Activated CD4-positive, alpha-beta memory T cell treated with anti-CD3 and anti-CD28 coated beads for 36 hours (primary cell): Measurements from ENCODE around the gene EDNRA. TPM values are rescaled to one million over a fixed set of nuclear protein-coding genes. Genes with fewer than 3 reads are reported as not detected.
A peak's percentile ranks its signal among the peaks of the same experiment; 100 is the strongest.

Source experiments
- CTCF ChIA-PET: fragments of 350-600 bp; sonication (Branson Sonifier 250); formaldehyde crosslinking; loops from one replicate; lab custom pipeline; 2021; ENCODE audit warnings: antibody characterized with exemption, inconsistent platforms; lab: Charles Lee
- POLR2A ChIA-PET: fragments of 350-600 bp; sonication (Branson Sonifier 250); formaldehyde crosslinking; loops from one replicate; lab custom pipeline; 2021; ENCODE audit warnings: antibody characterized with exemption; lab: Charles Lee
- DNase-seq: peaks from one replicate; pipeline ENCODE4 v3.0.0-alpha.2; 2020
- H3K27ac Mint-ChIP-seq: one replicate; pipeline ENCODE4 v1.8.0; 2021; ENCODE audit warnings: mixed read lengths
- H3K27me3 Mint-ChIP-seq: one replicate; pipeline ENCODE4 v1.8.0; 2021; ENCODE audit warnings: mixed read lengths
- H3K36me3 Mint-ChIP-seq: one replicate; pipeline ENCODE4 v1.8.0; 2021; ENCODE audit warnings: mixed read lengths
- H3K4me1 Mint-ChIP-seq: one replicate; pipeline ENCODE4 v1.8.0; 2021; ENCODE audit warnings: low read depth, mixed read lengths
- H3K4me3 Mint-ChIP-seq: one replicate; pipeline ENCODE4 v1.8.0; 2021; ENCODE audit warnings: mild to moderate bottlenecking, mixed read lengths
- H3K9me3 Mint-ChIP-seq: one replicate; pipeline ENCODE4 v1.8.0; 2021; ENCODE audit warnings: mixed read lengths
- intact Hi-C: fragments of 100-400 bp; cut with micrococcal nuclease; formaldehyde crosslinking; loops from one replicate; pipeline ENCODE4 v1.15.1; 2023
- total RNA-seq, 2 experiments: library from RNA; stranded (reverse); gene quantifications; one replicate each; pipeline ENCODE4 v1.2.3, GENCODE V29; 2021

EDNRA gene
- total RNA-seq, 2 experiments from 2014 or later, result not detected

- Mint-ChIP-seq H3K4me3 (no peak overlapping the region), H3K9me3 (no peaks in the 10 kb centered on the region), H3K27me3 (peaks cover 6% of the 10 kb centered on the region), H3K27ac (no peak overlapping the region), H3K4me1 (no peaks in the 10 kb centered on the region), H3K36me3 (no peaks in the 10 kb centered on the region)
- POLR2A ChIA-PET, result no interaction called here
- CTCF ChIA-PET, result interaction anchor here (2.0 to 2.4 kb wide), 2 partner anchors 9 to 339 kb away, joined by 10 to 11 read pairs; no protein-coding TSS in a partner anchor
- DNase-seq, result no peak
- intact Hi-C loops, result no loop called here
These were observed 47.2 kb downstream of the EDNRA start for GRCh38 chr4:147528054-147528453.

- H3K27ac Mint-ChIP-seq, result no peak overlapping the region
- intact Hi-C loops, result no loop called here
- H3K4me1 Mint-ChIP-seq, result no peaks in the 10 kb centered on the region
- no peak overlapping the region for H3K4me3 Mint-ChIP-seq
- POLR2A ChIA-PET, result no interaction called here
- no peak for DNase-seq
- no peaks in the 10 kb centered on the region for H3K36me3 Mint-ChIP-seq
- CTCF ChIA-PET, result interaction anchor here (1.1 kb wide), 1 partner anchor 11 kb away, joined by 5 read pairs; no protein-coding TSS in a partner anchor
- no peaks in the 10 kb centered on the region for H3K9me3 Mint-ChIP-seq
- peaks cover 6% of the 10 kb centered on the region for H3K27me3 Mint-ChIP-seq
These were observed 49.2 kb downstream of the EDNRA start for GRCh38 chr4:147530134-147530533.

- no peak overlapping the region for H3K4me3 Mint-ChIP-seq
- H3K36me3 Mint-ChIP-seq, result no peaks in the 10 kb centered on the region
- POLR2A ChIA-PET, result no interaction called here
- no peak overlapping the region for H3K27ac Mint-ChIP-seq
- CTCF ChIA-PET, result interaction anchor here (1.1 kb wide), 1 partner anchor 12 kb away, joined by 5 read pairs; no protein-coding TSS in a partner anchor
- H3K4me1 Mint-ChIP-seq, result no peaks in the 10 kb centered on the region
- no peaks in the 10 kb centered on the region for H3K9me3 Mint-ChIP-seq
- intact Hi-C loops, result no loop called here
- DNase-seq, result no peak
- peaks cover 6% of the 10 kb centered on the region for H3K27me3 Mint-ChIP-seq
These were observed 49.8 kb downstream of the EDNRA start for GRCh38 chr4:147530723-147531122.

GRCh38 chr4:147532896-147533295 lies 52.0 kb downstream of the EDNRA start:
- no peak for DNase-seq
- peaks cover 6% of the 10 kb centered on the region for H3K27me3 Mint-ChIP-seq
- intact Hi-C loops, result no loop called here
- CTCF ChIA-PET, result interaction anchor here (1.2 kb wide), 2 partner anchors 14 to 331 kb away, joined by 3 read pairs; no protein-coding TSS in a partner anchor
- no peak overlapping the region for H3K4me3 Mint-ChIP-seq
- no peak overlapping the region for H3K27ac Mint-ChIP-seq
- POLR2A ChIA-PET, result no interaction called here
- no peaks in the 10 kb centered on the region for H3K4me1 Mint-ChIP-seq
- no peaks in the 10 kb centered on the region for H3K9me3 Mint-ChIP-seq
- H3K36me3 Mint-ChIP-seq, result no peaks in the 10 kb centered on the region

- intact Hi-C loops, result no loop called here
- ChIA-PET POLR2A (no interaction called here), CTCF (interaction anchor here (1.2 kb wide), 2 partner anchors 15 to 331 kb away, joined by 3 read pairs; no protein-coding TSS in a partner anchor)
- DNase-seq, result no peak
- no peaks in the 10 kb centered on the region for H3K36me3 Mint-ChIP-seq
- no peak overlapping the region for H3K27ac Mint-ChIP-seq
- H3K4me1 Mint-ChIP-seq, result no peaks in the 10 kb centered on the region
- H3K9me3 Mint-ChIP-seq, result no peaks in the 10 kb centered on the region
- no peak overlapping the region for H3K4me3 Mint-ChIP-seq
- H3K27me3 Mint-ChIP-seq, result peaks cover 6% of the 10 kb centered on the region
These were observed 52.4 kb downstream of the EDNRA start for GRCh38 chr4:147533331-147533730.

GRCh38 chr4:147535124-147535523 lies 54.2 kb downstream of the EDNRA start:
- H3K27ac Mint-ChIP-seq, result no peak overlapping the region
- no peak for DNase-seq
- POLR2A ChIA-PET, result no interaction called here
- H3K4me3 Mint-ChIP-seq, result no peak overlapping the region
- H3K27me3 Mint-ChIP-seq, result peaks cover 14% of the 10 kb centered on the region
- CTCF ChIA-PET, result interaction anchor here (1.9 kb wide), 1 partner anchor 16 kb away, joined by 5 read pairs; no protein-coding TSS in a partner anchor
- intact Hi-C loops, result no loop called here
- H3K36me3 Mint-ChIP-seq, result no peaks in the 10 kb centered on the region
- no peaks in the 10 kb centered on the region for H3K4me1 Mint-ChIP-seq
- H3K9me3 Mint-ChIP-seq, result no peaks in the 10 kb centered on the region

GRCh38 chr4:147538711-147539110 lies 57.8 kb downstream of the EDNRA start:
- Mint-ChIP-seq H3K4me3 (no peak overlapping the region), H3K36me3 (no peaks in the 10 kb centered on the region), H3K27ac (no peak overlapping the region), H3K4me1 (no peaks in the 10 kb centered on the region), H3K9me3 (no peaks in the 10 kb centered on the region), H3K27me3 (peaks cover 16% of the 10 kb centered on the region)
- DNase-seq, result no peak
- ChIA-PET POLR2A (no interaction called here), CTCF (no interaction called here)
- intact Hi-C loops, result no loop called here

GRCh38 chr4:147539959-147540358 lies 59.1 kb downstream of the EDNRA start:
- Mint-ChIP-seq H3K9me3 (no peaks in the 10 kb centered on the region), H3K4me3 (no peak overlapping the region), H3K4me1 (no peaks in the 10 kb centered on the region), H3K27ac (no peak overlapping the region), H3K36me3 (no peaks in the 10 kb centered on the region), H3K27me3 (peaks cover 16% of the 10 kb centered on the region)
- ChIA-PET POLR2A (no interaction called here), CTCF (no interaction called here)
- intact Hi-C loops, result no loop called here
- no peak for DNase-seq

GRCh38 chr4:147542229-147542990 lies 61.5 kb downstream of the EDNRA start:
- H3K9me3 Mint-ChIP-seq, result no peaks in the 10 kb centered on the region
- H3K27ac Mint-ChIP-seq, result no peak overlapping the region
- POLR2A ChIA-PET, result no interaction called here
- CTCF ChIA-PET, result no interaction called here
- H3K36me3 Mint-ChIP-seq, result no peaks in the 10 kb centered on the region
- H3K27me3 Mint-ChIP-seq, result peaks cover 16% of the 10 kb centered on the region
- H3K4me3 Mint-ChIP-seq, result no peak overlapping the region
- H3K4me1 Mint-ChIP-seq, result peaks cover 4% of the 10 kb centered on the region
- no peak for DNase-seq
- intact Hi-C loops, result no loop called here

GRCh38 chr4:147543034-147543433 lies 62.1 kb downstream of the EDNRA start:
- DNase-seq, result no peak
- Mint-ChIP-seq H3K27me3 (peaks cover 16% of the 10 kb centered on the region), H3K36me3 (no peaks in the 10 kb centered on the region), H3K9me3 (no peaks in the 10 kb centered on the region), H3K27ac (no peak overlapping the region), H3K4me1 (peaks cover 6% of the 10 kb centered on the region), H3K4me3 (no peak overlapping the region)
- intact Hi-C loops, result no loop called here
- ChIA-PET POLR2A (no interaction called here), CTCF (no interaction called here)

- H3K36me3 Mint-ChIP-seq, result no peaks in the 10 kb centered on the region
- H3K4me3 Mint-ChIP-seq, result no peak overlapping the region
- intact Hi-C loops, result no loop called here
- DNase-seq, result no peak
- CTCF ChIA-PET, result interaction anchor here (0.8 kb wide), 1 partner anchor 46 kb away, joined by 3 read pairs; no protein-coding TSS in a partner anchor
- peaks cover under 1% of the 10 kb centered on the region for H3K27me3 Mint-ChIP-seq
- POLR2A ChIA-PET, result no interaction called here
- peaks cover 16% of the 10 kb centered on the region for H3K4me1 Mint-ChIP-seq
- H3K27ac Mint-ChIP-seq, result no peak overlapping the region
- H3K9me3 Mint-ChIP-seq, result no peaks in the 10 kb centered on the region
These were observed 65.5 kb downstream of the EDNRA start for GRCh38 chr4:147546349-147546748.

GRCh38 chr4:147547314-147548056 lies 66.6 kb downstream of the EDNRA start:
- ChIA-PET CTCF (no interaction called here), POLR2A (no interaction called here)
- Mint-ChIP-seq H3K9me3 (peaks cover 8% of the 10 kb centered on the region), H3K36me3 (peaks cover 4% of the 10 kb centered on the region), H3K27me3 (no peaks in the 10 kb centered on the region), H3K4me3 (no peak overlapping the region), H3K4me1 (peaks cover 16% of the 10 kb centered on the region), H3K27ac (no peak overlapping the region)
- peak; percentile 12 for DNase-seq
- intact Hi-C loops, result no loop called here
